HepG2 (cell line): Measurements from ENCODE around the gene PRDX6.

Experiments used
- CHD4 ChIP-seq: fragments of 200-600 bp; sonication (generic); IDR thresholded peaks from 2 replicates; pipeline ENCODE4 v1.7.0; 2017; ENCODE audit warnings: mild to moderate bottlenecking, low read length, borderline replicate concordance
- ETV6 ChIP-seq: sonication (generic); formaldehyde crosslinking; conservative IDR thresholded peaks from 2 replicates; pipeline ENCODE4 v1.4.0; 2020; ENCODE audit warnings: missing genetic modification reagents
- HOXD1 ChIP-seq: sonication (generic); formaldehyde crosslinking; IDR thresholded peaks from 2 replicates; pipeline ENCODE4 v1.5.0; 2020; ENCODE audit warnings: missing genetic modification reagents
- REL ChIP-seq: sonication (generic); formaldehyde crosslinking; conservative IDR thresholded peaks from 2 replicates; pipeline ENCODE4 v1.8.0; 2022; ENCODE audit warnings: mild to moderate bottlenecking, missing genetic modification reagents, moderate library complexity
- YY1 ChIP-seq: IDR thresholded peaks from 2 replicates; pipeline ENCODE4 v1.6.1; 2011; ENCODE audit warnings: low read length, low read depth, moderate library complexity, mild to moderate bottlenecking; ENCODE audit not compliant: insufficient read depth, insufficient replicate concordance
- ZNF207 ChIP-seq: fragments of 450-650 bp; IDR thresholded peaks from 2 replicates; pipeline ENCODE4 v1.6.1; 2016; ENCODE audit warnings: antibody characterized with exemption, borderline replicate concordance
- ZSCAN31 ChIP-seq: sonication (generic); formaldehyde crosslinking; IDR thresholded peaks from 2 replicates; pipeline ENCODE4 v1.5.0; 2020; ENCODE audit warnings: low read depth, mild to moderate bottlenecking, missing genetic modification reagents
- TF ChIP-seq, protein P1 (sequence below): fragments of 450-650 bp; IDR thresholded peaks from 2 replicates; pipeline ENCODE4 v1.6.1; 2017
- TF ChIP-seq, protein P2 (sequence below): sonication (generic); formaldehyde crosslinking; IDR thresholded peaks from 2 replicates; pipeline ENCODE4 v1.5.0; 2020; ENCODE audit warnings: mild to moderate bottlenecking, missing genetic modification reagents, moderate library complexity

DNA sequence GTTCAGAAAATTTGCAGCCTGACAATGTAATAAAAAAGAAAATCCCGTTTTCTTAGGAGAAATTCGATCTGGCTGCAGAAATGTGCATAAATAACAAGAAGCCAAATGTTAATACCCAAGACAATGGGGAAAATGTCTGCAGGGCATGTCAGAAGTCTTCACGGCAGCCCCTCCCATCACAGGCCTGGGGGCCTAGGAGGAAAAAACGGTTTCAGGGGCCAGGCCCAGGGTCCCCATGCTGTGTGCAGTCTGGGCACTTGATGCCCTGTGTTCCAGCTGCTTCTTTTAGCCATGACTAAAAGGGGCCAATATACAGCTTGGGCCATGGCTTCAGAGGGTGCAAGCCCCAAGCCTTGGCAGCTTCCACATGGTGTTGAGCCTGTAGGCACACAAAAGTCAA, 6.5 kb upstream of the PRDX6 start:
- TF ChIP-seq, protein P1, sequence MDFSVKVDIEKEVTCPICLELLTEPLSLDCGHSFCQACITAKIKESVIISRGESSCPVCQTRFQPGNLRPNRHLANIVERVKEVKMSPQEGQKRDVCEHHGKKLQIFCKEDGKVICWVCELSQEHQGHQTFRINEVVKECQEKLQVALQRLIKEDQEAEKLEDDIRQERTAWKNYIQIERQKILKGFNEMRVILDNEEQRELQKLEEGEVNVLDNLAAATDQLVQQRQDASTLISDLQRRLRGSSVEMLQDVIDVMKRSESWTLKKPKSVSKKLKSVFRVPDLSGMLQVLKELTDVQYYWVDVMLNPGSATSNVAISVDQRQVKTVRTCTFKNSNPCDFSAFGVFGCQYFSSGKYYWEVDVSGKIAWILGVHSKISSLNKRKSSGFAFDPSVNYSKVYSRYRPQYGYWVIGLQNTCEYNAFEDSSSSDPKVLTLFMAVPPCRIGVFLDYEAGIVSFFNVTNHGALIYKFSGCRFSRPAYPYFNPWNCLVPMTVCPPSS: no peak
- TF ChIP-seq CHD4 (no peak), ETV6 (CRISPR knock-in tag) (no peak), ZSCAN31 (no peak), YY1 (no peak), HOXD1 (no peak), ZNF207 (no peak), REL (CRISPR knock-in tag) (no peak)
- TF ChIP-seq, protein P2, sequence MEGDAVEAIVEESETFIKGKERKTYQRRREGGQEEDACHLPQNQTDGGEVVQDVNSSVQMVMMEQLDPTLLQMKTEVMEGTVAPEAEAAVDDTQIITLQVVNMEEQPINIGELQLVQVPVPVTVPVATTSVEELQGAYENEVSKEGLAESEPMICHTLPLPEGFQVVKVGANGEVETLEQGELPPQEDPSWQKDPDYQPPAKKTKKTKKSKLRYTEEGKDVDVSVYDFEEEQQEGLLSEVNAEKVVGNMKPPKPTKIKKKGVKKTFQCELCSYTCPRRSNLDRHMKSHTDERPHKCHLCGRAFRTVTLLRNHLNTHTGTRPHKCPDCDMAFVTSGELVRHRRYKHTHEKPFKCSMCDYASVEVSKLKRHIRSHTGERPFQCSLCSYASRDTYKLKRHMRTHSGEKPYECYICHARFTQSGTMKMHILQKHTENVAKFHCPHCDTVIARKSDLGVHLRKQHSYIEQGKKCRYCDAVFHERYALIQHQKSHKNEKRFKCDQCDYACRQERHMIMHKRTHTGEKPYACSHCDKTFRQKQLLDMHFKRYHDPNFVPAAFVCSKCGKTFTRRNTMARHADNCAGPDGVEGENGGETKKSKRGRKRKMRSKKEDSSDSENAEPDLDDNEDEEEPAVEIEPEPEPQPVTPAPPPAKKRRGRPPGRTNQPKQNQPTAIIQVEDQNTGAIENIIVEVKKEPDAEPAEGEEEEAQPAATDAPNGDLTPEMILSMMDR: no peak
